Stimulated activated CD4-positive, alpha-beta T cell treated with anti-CD3 and anti-CD28 coated beads, TNF-alpha, amount 100 ng/mL, for 4 hours (primary cell): ENCODE data around the gene SLC39A5.
"Not testable (repeated sequence)": the region's sequence is repeated elsewhere in the genome, so short reads cannot be mapped to it uniquely, and the experiment has no call there.

ENCODE experiments used
- DNase-seq, 3 experiments: peaks; one replicate each; pipeline ENCODE4 v3.0.0-alpha.2; 2020; ENCODE audit warnings: low read depth in 3 of 3

Gene SLC39A5, protein sequence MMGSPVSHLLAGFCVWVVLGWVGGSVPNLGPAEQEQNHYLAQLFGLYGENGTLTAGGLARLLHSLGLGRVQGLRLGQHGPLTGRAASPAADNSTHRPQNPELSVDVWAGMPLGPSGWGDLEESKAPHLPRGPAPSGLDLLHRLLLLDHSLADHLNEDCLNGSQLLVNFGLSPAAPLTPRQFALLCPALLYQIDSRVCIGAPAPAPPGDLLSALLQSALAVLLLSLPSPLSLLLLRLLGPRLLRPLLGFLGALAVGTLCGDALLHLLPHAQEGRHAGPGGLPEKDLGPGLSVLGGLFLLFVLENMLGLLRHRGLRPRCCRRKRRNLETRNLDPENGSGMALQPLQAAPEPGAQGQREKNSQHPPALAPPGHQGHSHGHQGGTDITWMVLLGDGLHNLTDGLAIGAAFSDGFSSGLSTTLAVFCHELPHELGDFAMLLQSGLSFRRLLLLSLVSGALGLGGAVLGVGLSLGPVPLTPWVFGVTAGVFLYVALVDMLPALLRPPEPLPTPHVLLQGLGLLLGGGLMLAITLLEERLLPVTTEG

DNA sequence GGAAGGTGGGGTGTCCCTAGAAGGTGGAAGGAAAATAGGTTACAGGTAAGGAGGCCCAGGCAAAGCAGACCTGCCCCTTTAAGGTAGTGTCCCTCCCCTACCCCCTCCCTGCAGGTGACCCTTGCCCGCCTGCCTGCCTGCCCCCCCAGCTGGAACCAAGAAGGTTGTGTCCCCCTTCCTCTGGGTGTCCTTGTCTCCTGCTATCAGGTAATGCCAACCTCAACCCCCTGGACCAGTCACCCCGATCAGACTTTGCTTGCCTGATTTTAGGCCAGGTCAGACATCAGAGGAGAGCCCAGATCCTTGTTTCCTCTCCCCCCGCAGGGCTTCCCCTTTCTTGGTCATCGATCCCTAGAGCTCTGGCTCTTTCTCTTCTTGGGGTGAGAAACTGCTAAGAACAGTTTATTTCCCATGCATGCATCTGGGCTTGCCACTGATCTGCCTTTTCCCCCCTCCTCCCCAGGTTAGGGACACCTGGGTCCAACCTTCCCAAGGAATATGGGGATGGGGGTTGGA, at the start of gene SLC39A5:
SLC39A5 (plus strand) TSS at position 136 of the 516 bp plus-strand sequence. CDS start 1,224 bp downstream, outside the sequence.
- DNase-seq, result no peak

DNA sequence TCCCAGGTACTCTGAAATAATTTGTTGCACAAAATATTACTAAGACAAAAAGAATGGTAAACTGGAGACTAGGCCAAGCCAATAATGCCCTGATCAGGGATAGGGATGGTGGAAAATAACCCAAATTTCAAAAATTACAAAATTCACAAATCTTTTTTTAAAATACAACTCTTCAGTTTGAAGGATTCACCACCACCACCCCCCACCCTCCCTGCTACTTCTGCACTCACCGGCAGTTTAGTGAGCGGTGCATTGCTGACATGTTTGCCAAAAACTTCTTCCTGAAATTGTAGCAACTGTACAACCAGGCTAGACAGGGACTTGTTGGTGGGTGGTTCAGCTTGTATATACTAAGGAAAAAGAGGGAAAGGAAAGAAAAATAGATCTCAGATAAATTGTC, 42.9 kb upstream of the SLC39A5 start:
- DNase-seq, result no peak

DNA sequence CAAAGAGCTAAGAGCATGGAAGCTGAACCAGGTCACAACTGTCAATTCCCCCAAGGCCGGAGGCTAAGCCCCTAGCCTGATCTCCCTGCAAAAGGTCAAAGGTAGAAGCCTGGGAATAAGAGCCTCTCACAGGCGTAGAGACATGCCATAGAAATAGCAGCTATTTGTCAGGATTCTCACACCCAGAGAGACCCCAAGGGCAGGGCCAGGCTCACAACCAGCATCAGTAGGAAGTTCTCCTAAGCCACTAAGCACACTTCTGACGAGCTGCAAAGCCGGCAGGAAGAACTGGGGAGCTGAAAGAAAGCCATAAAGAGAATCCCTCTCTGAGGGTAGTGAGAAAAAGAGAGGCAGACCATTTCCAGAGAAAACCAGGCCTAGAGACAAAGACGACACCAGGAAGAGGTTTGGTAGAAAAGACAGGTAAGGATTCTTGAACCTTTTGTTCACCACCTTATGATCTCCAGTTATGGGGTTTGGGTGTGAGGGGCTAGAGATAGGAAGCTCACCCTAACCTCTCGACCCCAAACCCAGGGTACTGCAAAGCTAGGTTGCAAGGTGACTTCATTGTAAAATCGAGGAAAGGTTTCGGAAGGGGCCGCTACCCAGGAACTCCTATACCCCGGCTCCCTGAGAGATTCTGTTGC, 41.6 kb upstream of the SLC39A5 start:
- DNase-seq, result no peak

DNA sequence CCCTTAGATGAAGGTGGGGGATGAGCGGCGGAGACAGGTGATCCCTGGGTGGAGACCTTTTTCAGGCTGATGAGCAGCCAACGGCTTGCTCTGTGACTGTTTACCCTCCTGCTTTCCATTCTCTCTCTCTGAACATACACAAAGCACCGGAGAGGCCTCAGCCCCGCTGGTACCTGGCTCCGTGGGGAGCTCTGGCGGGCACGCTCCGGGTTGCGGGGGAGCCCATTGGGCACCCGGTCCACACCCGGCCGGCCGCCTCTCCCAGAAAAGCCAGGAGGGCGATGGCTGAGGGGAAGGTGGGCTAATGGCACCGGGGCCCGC, 41.1 kb upstream of the SLC39A5 start:
- DNase-seq, result no peak

DNA sequence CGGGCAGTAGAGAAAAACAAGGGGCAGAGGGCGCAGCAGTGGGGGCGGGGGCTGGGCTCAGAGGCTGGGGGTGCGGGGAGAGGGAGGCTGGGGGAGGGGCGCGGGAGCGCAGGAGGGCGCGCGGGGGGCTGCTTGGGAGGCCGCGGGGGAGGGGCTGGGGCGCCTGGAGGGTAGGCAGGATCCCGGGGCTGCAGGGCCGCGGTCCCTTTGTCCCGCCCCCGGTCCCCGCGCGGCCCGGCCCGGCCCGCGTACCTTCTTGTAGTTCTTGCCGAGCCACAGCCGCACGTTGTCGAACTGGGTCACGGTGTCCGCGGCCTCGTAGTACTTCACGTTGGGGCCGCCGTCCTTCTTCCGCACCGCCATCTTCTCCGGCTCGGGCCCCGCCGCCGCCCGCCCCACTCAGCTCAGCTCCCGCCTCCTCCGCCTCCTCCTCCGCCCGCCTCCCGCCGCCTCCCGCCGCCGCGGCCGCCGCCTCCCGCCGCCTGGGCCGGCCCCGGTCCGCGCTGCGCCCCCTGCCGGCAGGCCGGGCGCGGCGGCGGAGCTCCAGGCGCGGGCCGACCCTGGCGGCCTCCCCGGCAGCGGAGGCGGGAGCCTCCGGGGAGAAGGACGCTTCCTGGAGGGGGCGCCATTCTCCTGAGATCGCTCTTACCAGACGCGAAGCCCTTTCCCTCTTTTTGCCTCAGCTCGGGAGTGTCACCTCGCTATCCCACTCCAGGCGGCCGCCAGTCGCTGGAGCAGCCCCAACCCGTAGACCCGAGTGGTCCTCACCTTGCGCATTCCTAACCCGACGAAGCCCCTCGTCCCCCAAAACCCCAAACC, 40.5 kb upstream of the SLC39A5 start, which contains the start of gene SMARCC2:
SMARCC2 (minus strand) TSS at position 385 of the 819 bp plus-strand sequence; CDS start at position 363, 22 bp downstream.
- DNase-seq, result peak; percentile 70 to 73 (median 72)

DNA sequence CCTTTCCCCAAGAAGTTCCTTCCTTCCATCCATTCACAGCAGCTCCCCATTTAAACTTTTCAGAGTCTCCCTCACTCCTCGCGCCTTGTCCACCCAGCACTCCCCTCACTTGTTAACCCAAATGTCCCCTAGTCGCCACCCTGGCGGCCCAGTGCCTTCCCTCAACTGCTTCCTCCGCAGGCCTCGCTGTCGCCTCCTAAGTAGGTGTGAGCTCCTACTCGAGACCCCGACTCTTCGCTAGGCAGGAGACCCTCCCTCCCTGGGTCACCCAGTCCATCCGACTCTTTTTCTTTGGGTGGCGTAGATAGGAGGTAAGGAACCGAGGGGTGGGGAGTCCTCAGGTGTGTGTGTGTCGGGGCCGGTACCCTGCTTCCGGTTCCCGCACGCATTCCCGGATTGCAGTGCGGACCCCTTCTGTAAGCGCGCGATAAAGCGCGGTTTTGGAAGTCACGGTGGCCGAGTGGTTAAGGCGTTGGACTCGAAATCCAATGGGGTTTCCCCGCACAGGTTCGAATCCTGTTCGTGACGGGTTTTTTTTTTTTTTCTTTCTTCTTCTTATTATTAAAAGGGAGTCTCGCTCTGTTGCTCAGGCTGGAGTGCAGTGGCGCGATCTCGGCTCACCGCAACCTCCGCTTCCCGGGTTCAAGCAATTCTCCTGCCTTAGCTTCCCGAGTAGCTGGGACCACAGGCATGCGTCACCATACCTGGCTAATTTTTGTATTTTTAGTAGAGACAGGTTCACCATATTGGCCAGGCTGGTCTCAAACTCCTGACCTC, 39.7 kb upstream of the SLC39A5 start:
- DNase-seq, result peak; percentile 63 to 83 (median 66)

DNA sequence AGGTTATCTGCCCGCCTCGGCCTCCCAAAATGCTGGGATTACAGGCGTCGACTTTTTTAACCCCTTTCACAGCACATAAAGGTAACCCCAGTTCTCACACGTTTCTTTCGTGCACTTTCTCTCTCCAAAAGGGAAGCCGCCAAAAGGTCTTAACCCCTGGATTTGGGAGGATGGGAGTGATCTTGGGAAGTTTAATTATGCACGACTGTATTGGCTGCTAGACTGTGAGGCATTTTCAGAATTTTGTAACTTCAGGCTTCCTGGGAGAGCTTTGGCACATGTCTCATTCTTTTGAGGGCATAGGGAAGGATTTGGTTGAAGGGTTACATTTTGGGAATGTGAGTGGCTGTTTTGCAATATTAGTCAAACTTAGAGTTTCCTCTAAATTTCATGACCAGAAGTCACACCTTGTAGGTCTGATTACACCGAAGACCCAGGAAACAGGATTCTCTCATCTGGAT, 39.1 kb upstream of the SLC39A5 start:
- no peak for DNase-seq

DNA sequence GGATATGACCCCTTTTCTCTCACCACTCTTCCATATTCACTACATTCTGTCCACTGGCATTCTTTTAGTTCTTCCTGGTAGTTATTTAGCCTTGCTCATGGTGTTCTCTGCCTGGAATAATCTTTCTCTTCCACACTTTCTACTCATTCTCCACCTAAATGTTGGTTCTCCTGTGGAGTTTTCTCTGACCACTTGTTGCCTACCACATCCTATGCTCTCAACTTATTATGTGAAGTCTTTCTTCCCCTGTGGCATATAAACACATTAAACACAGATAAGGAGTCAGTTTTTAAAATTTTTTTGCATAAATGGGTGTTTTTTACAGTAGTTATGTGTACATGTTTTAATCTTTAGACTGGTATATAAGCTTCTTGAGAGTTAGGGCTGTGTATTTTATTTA, 37.3 kb upstream of the SLC39A5 start:
- no peak for DNase-seq

DNA sequence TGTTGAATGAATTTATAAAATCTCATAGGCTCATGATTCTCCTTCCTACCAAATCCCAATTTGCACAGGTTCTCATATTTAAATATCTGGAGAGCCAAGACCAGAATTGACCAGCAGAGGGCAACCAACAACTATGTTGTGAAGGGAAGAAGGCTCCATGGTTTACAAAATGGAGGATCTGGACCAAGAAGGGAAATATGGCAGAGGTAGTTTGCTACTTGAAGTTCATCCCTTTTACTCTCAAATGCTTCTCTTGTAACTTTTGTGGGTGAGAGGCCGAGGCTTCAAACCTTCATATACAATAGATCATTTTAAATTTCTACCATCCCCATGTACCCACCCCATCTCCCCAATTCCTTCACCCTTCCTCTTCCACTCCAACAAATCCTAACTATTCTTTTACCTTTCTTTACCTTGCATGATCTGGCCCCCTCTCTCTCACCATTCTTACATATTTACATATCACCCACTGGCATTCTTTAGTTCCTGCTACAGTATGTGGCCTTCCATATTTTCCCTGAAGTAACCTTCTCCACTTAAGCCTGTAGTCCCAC, 36.7 kb upstream of the SLC39A5 start:
- peak; percentile 18 to 62 (median 42) for DNase-seq

DNA sequence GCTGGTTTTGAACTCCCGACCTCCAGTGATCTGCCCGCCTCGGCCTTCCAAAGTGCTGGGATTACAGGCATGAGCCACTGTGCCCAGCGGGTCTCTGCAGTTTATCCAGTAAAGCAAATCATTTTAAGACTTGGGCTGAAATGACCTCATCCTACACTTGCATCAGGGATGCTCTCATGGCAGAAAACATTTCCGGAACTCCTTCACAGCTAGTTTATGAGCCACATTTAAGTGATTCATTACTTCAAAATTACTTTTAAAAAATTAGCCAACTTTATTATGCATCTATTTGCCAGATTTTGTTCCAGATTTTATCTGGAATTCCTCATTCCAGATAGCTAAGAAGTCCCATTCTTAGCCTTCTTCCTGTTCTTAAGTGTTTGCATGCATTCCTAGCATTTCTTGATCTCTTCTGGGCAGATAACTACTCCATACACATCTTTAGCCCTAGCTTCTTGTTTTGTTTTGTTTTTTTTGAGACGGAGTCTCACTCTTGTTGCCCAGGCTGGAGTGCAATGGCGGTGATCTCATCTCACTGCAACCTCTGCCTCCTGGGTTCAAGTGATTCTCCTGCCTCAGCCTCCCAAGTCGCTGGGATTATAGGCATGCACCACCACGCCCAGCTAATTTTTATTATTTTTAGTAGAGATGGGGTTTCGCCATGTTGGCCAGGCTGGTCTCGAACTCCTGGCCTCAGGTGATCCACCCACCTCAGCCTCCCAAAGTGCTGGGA, 32.9 kb upstream of the SLC39A5 start:
- DNase-seq, result not testable (repeated sequence)

DNA sequence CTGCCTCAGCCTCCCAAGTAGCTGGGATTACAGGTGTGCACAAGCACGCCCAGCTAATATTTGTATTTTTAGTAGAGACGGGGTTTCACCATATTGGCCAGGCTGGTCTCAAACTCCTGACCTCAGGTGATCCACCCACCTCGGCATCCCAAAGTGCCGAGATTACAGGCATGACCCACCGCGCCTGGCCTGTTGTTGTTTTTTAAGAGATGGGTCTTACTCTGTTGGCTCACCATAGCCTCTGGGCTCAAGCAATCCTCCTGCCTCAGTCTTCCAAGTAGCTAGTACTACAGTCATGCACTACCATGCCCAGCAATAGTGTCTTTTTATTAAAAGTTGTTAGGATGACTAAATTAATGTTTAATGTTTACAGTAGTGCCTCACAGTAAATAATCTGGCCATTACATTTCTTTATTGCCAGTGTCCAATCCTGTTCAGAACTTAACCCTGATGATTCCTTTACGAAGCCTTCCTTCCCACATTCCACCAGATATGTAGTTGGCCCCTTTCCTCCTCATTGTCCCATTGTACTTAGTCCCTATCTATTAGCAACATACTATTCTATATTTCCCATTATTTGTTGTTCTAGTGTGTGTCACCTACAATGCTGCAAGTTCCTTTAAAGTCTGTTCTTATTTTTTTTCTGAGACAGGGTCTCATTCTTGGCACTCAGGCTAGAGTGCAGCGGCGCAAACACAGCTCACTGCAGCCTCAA, 31.8 kb upstream of the SLC39A5 start:
- no peak for DNase-seq

DNA sequence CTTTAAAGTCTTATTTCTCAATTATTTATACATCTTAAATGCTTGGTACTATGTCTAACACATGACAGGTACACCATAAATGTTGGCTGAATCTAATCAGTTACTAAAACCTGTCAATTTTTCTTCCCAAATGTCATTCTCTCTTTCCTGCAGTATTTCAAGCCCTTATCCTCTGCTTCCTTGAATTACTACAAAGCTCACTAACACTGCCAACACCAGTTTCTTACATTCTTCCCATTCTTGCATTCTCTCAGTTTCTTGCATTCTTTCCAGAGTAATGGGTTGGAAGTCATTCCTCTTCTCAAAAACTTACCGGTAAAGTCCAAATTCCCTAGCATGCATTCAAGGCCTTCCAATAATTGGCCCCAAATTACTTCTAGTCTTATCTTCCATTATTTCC, 31.0 kb upstream of the SLC39A5 start:
- DNase-seq, result no peak

DNA sequence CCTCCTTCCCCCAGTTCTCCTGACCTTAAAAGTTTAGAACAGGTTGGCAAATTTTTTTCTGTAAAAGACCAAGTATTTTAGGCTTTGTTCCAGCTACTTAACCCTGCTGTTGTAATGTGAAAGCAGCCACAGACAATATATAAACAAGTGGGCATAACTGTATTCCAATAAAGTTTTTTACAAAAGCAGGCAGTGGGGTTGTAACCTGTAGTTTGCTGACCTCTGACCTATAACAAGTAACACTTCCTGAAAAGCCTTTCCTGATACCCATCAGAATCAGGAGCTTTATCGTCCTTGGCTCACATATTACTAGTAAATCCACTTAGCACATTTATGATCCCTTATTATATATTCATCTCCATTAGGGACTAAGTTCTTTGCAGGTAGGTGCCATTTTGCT, 27.5 kb upstream of the SLC39A5 start:
- no peak for DNase-seq

DNA sequence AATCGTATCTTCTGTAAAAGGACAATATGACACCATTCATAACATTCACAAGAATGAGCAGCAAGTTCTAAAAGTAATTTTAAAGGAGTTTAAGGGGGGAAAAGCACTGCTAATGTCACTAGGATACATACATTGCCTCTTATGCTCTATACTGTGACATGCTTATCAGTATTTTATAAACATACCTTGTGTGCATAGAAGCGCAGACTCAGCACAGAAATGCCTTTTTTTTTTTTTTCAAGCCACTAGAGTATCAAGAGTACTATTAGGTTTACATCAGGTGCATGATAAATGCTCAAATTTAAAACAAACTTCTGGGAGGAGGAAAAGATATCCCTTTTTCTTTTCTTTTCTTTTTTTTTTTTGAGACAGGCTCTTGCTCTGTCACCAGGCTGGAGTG, 27.0 kb upstream of the SLC39A5 start:
- DNase-seq, result no peak

DNA sequence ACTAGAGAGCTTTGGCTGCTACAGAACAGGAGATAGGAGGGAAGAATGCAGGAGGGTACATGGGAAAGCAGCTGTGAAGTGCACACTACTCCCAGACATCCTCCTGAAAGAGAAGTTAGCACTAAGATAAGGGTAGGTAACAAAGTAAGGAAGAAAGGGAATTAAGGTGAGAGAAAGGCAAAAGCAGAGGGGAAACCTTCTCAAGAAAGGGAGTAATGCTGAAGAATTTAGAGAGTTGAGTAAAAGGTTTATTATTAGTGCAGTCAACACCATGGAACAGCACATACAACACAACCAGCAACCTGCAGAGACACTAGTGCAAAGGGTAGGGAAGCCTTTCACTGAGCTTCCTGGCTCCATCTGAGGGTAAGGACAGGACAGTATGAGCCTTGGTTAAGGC, 25.6 kb upstream of the SLC39A5 start:
- DNase-seq, result no peak

DNA sequence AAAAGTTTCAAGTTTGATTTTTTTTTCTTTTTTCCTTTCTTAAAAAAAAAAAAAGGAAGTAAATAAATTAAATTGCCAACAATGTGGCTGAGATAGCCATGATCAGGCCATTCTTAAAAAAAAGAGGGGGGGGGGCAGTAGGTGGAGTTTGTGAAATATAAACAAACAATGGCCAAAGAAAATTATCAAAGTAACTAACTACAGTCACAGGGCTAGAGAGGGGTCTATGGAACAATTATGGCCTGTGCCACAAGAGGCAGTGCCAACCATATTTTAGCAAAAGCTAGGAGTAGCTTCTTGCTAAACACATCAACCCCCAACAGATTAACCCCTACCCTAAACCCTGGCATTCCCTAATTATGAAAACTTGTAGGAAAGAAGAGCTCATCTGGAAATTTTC, 24.4 kb upstream of the SLC39A5 start:
- no peak for DNase-seq

DNA sequence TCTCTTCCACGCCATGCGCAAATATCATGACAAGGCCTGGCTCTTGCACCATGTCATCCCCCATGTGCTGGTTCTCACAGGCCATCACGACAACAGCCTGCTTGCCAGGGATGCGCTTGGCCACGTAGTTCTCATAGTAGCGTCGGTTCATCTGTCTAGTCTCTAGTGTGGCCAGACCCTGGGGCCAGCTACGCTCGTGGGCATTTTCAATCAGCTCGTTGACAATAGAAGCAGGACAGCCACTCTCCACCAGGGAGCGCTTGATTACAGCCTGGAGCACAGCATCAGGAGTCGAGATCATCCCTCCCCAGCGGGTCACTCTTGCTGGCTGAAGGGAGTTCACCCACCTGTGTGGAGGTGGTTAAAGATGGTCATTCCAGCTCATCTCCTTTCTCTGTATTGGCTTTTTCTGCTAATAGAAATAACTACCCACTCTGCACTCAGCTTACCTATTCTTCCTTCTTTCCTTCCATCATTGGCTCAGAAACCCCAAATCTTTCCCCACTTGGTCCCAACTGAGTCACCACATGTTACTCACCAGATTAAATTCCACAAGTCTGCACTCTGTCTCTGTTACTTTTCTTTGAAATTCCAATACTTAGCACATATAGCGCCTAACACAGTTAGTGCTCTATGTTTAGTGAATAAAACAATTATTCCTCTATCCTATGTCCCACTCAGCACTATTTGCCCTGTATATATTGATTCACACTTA, 23.2 kb upstream of the SLC39A5 start:
- no peak for DNase-seq

DNA sequence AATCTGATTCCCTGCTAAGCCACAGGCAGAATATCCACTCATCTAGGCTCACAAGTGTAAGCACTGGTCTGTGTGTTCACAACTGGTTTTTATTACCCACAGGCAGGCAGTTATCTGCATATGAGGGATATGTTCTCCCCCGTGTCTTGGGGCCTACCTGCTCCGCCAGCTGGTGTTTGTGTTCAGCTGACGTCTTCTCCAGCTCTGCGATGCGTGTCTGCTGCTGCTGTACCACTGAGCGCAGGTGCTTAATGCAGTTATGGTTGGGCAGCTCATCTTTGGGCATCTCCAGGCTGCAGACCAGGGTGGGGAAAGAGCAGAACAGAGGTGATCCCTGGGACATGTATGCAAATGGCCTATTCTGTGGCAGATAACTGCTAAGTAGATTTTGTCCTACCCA, 21.8 kb upstream of the SLC39A5 start:
- no peak for DNase-seq

DNA sequence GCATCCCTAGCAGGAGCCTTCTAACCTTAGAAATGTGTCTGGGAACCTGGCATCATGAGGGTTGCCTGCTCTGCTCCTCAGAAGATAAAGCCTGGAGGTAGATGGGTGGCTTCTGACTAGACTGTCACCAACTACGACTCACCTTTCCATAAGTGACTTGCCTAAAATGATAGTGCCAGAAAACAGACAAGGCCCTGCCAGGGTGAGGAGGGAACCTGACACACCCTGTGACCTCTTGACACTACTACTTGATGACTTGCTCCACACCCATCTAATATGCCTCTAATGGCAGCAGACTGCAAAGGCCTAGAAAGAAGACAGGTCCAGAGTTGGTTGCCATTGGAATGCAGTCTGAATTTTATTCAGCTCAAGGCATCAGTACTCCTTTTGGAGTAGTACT, 17.5 kb upstream of the SLC39A5 start:
- DNase-seq, result no peak
